ENCODE data around the gene TACC2.

TACC2 gene

GRCh38 chr10:122115874-122116273, 126.9 kb downstream of the TACC2 start:
- TF ChIP-seq ESRRG (CRISPR knock-in tag; IDR thresholded peaks at IDR 0.05) (no peak), ZNF8 (CRISPR knock-in tag; IDR thresholded peaks at IDR 0.05) (no peak), RARB (CRISPR knock-in tag; IDR thresholded peaks at IDR 0.05) (no peak), ZFP3 (CRISPR knock-in tag; IDR thresholded peaks at IDR 0.05) (no peak), ZC3H10 (CRISPR knock-in tag; IDR thresholded peaks at IDR 0.05) (no peak), OSR1 (CRISPR knock-in tag; IDR thresholded peaks at IDR 0.05) (no peak), TCF4 (CRISPR knock-in tag; IDR thresholded peaks at IDR 0.05; ENCODE audit: borderline replicate concordance) (no peak), SNAI2 (CRISPR knock-in tag; IDR thresholded peaks at IDR 0.05) (no peak), ISL1 (CRISPR knock-in tag; IDR thresholded peaks at IDR 0.05) (no peak), GLIS3 (CRISPR knock-in tag; IDR thresholded peaks at IDR 0.05) (no peak), ARNTL (CRISPR knock-in tag; IDR thresholded peaks at IDR 0.05; ENCODE audit: borderline replicate concordance, low read depth) (no peak), TOX (CRISPR knock-in tag; IDR thresholded peaks at IDR 0.05; ENCODE audit: borderline replicate concordance) (no peak)
- TF ChIP-seq, protein P1, sequence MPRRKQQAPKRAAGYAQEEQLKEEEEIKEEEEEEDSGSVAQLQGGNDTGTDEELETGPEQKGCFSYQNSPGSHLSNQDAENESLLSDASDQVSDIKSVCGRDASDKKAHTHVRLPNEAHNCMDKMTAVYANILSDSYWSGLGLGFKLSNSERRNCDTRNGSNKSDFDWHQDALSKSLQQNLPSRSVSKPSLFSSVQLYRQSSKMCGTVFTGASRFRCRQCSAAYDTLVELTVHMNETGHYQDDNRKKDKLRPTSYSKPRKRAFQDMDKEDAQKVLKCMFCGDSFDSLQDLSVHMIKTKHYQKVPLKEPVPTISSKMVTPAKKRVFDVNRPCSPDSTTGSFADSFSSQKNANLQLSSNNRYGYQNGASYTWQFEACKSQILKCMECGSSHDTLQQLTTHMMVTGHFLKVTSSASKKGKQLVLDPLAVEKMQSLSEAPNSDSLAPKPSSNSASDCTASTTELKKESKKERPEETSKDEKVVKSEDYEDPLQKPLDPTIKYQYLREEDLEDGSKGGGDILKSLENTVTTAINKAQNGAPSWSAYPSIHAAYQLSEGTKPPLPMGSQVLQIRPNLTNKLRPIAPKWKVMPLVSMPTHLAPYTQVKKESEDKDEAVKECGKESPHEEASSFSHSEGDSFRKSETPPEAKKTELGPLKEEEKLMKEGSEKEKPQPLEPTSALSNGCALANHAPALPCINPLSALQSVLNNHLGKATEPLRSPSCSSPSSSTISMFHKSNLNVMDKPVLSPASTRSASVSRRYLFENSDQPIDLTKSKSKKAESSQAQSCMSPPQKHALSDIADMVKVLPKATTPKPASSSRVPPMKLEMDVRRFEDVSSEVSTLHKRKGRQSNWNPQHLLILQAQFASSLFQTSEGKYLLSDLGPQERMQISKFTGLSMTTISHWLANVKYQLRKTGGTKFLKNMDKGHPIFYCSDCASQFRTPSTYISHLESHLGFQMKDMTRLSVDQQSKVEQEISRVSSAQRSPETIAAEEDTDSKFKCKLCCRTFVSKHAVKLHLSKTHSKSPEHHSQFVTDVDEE (CRISPR knock-in tag; IDR thresholded peaks at IDR 0.05), result no peak
- TF ChIP-seq, protein P2, sequence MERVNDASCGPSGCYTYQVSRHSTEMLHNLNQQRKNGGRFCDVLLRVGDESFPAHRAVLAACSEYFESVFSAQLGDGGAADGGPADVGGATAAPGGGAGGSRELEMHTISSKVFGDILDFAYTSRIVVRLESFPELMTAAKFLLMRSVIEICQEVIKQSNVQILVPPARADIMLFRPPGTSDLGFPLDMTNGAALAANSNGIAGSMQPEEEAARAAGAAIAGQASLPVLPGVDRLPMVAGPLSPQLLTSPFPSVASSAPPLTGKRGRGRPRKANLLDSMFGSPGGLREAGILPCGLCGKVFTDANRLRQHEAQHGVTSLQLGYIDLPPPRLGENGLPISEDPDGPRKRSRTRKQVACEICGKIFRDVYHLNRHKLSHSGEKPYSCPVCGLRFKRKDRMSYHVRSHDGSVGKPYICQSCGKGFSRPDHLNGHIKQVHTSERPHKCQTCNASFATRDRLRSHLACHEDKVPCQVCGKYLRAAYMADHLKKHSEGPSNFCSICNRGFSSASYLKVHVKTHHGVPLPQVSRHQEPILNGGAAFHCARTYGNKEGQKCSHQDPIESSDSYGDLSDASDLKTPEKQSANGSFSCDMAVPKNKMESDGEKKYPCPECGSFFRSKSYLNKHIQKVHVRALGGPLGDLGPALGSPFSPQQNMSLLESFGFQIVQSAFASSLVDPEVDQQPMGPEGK (CRISPR knock-in tag; IDR thresholded peaks at IDR 0.05; ENCODE audit: borderline replicate concordance), result no peak
- TF ChIP-seq, protein P3, sequence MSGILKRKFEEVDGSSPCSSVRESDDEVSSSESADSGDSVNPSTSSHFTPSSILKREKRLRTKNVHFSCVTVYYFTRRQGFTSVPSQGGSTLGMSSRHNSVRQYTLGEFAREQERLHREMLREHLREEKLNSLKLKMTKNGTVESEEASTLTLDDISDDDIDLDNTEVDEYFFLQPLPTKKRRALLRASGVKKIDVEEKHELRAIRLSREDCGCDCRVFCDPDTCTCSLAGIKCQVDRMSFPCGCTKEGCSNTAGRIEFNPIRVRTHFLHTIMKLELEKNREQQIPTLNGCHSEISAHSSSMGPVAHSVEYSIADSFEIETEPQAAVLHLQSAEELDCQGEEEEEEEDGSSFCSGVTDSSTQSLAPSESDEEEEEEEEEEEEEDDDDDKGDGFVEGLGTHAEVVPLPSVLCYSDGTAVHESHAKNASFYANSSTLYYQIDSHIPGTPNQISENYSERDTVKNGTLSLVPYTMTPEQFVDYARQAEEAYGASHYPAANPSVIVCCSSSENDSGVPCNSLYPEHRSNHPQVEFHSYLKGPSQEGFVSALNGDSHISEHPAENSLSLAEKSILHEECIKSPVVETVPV (CRISPR knock-in tag; IDR thresholded peaks at IDR 0.05), result no peak
- no peak for ATAC-seq

GRCh38 chr10:122116331-122116730, 127.4 kb downstream of the TACC2 start:
- no peak for ATAC-seq
- TF ChIP-seq ESRRG (CRISPR knock-in tag; IDR thresholded peaks at IDR 0.05) (no peak), PPARA (CRISPR knock-in tag; IDR thresholded peaks at IDR 0.05; ENCODE audit: borderline replicate concordance) (no peak), ZFP3 (CRISPR knock-in tag; IDR thresholded peaks at IDR 0.05) (no peak), BACH2 (CRISPR knock-in tag; IDR thresholded peaks at IDR 0.05; ENCODE audit: borderline replicate concordance) (no peak), ISL1 (CRISPR knock-in tag; IDR thresholded peaks at IDR 0.05) (no peak), SNAI2 (CRISPR knock-in tag; IDR thresholded peaks at IDR 0.05) (no peak)

DNA sequence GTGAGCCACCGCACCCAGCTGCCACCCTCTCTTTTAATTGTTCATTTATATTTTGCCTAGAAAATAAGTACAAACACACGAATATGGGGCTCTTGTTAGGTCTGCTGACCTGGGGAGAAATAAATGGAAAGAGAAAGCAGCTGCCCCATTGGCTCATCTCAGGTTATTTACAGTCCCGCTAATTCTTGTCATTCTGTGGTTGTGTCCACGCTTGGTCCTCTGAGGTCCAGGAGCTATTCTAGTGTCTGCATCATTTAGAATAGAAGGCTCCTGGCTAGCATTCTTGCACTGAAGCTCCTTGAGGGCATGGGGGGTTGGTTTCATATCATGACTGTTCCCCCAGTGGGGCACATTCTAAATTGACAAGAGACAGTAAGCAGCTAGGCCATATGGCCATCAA, 128.5 kb downstream of the TACC2 start:
- TF ChIP-seq CSDC2 (CRISPR knock-in tag; IDR thresholded peaks at IDR 0.05) (no peak), CREB5 (CRISPR knock-in tag; IDR thresholded peaks at IDR 0.05; ENCODE audit: low read depth) (no peak), GLIS3 (CRISPR knock-in tag; IDR thresholded peaks at IDR 0.05) (no peak)
- TF ChIP-seq, protein P3 (CRISPR knock-in tag; IDR thresholded peaks at IDR 0.05), result no peak
- no peak for ATAC-seq

DNA sequence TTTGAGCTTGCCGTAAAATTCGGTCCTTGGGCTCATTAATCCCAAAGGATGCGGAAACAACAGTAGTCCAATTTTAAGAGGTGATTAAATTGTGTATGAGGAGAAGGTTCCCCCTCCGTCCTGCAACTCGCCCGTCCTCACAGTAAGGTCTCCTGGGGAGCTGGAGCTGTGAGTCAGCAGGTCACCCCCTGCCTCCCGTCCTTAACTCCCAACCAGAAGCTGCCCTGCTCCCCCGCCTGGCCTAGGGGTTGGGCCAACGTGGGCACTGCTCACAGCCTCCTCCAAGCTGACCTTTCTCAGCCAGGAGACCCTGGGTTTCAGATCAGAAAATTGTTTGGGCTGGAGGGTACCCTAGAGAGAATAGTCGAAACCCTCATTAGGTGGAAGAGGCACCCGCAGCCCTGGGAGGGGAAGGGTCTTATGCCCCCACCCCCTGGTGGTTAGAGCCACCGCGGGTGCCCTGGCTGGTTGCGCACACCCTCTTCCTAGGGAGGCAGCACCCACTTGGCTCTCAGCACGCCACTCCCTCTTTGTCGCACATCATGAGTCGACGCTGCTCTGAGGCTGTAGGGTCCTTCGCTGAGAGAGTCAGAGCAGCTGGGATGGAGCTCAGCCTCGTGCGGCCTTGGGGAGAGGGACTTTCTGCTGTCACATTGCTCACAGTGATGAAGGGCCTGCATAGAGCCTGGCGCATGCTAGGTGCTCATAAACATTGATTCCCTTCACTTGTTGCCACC, 131.2 kb downstream of the TACC2 start:
- no peak for ATAC-seq
- no peak for TF ChIP-seq TCF4 (CRISPR knock-in tag; IDR thresholded peaks at IDR 0.05; ENCODE audit: borderline replicate concordance)
- TF ChIP-seq ESRRG (CRISPR knock-in tag; IDR thresholded peaks at IDR 0.05), result no peak
- TF ChIP-seq RARB (CRISPR knock-in tag; IDR thresholded peaks at IDR 0.05), result no peak
- no peak for TF ChIP-seq GLIS3 (CRISPR knock-in tag; IDR thresholded peaks at IDR 0.05)
- TF ChIP-seq ZC3H10 (CRISPR knock-in tag; IDR thresholded peaks at IDR 0.05), result no peak
- TF ChIP-seq OSR1 (CRISPR knock-in tag; IDR thresholded peaks at IDR 0.05), result no peak
- no peak for TF ChIP-seq ZFP30 (CRISPR knock-in tag; IDR thresholded peaks at IDR 0.05)
- no peak for TF ChIP-seq ZNF70 (CRISPR knock-in tag; IDR thresholded peaks at IDR 0.05)
- TF ChIP-seq, protein P2 (CRISPR knock-in tag; IDR thresholded peaks at IDR 0.05; ENCODE audit: borderline replicate concordance), result no peak
- TF ChIP-seq ISL1 (CRISPR knock-in tag; IDR thresholded peaks at IDR 0.05), result no peak
- TF ChIP-seq CREB5 (CRISPR knock-in tag; IDR thresholded peaks at IDR 0.05; ENCODE audit: low read depth), result no peak
- no peak for TF ChIP-seq SNAI2 (CRISPR knock-in tag; IDR thresholded peaks at IDR 0.05)

Measured in SK-N-SH treated with all-trans-retinoic acid at 6 μM for 48 hours (cell line).